OCI-LY1 (cell line): ENCODE measurements around the gene MED14.

Source experiments
- H2AFZ ChIP-seq: fragments of 200-600 bp; sonication (generic), shearing (Covaris generic); 2 replicates; pipeline ENCODE4 v1.6.0; 2014; ENCODE audit warnings: antibody characterized with exemption, mild to moderate bottlenecking, low read length
- H3F3A ChIP-seq: fragments of 200-600 bp; sonication (generic), shearing (Covaris generic); 2 replicates; pipeline ENCODE4 v1.6.0; 2014; ENCODE audit warnings: mild to moderate bottlenecking, antibody characterized with exemption, low read length, moderate library complexity; ENCODE audit not compliant: insufficient read depth
- H3K27ac ChIP-seq: fragments of 200-600 bp; sonication (generic); 2 replicates; pipeline ENCODE4 v1.5.1; 2014; ENCODE audit warnings: low read length, mixed run types, mild to moderate bottlenecking, low read depth; ENCODE audit not compliant: poor library complexity, severe bottlenecking
- H3K27me3 ChIP-seq: fragments of 200-600 bp; sonication (generic); 2 replicates; pipeline ENCODE4 v1.6.0; 2014; ENCODE audit warnings: antibody characterized with exemption, mild to moderate bottlenecking, low read length, moderate library complexity; ENCODE audit not compliant: insufficient read depth
- H3K36me3 ChIP-seq: fragments of 200-600 bp; sonication (generic); 2 replicates; pipeline ENCODE4 v1.6.1; 2014; ENCODE audit warnings: mild to moderate bottlenecking, antibody characterized with exemption, low read length, moderate library complexity, mixed read lengths; ENCODE audit not compliant: insufficient read depth
- H3K4me1 ChIP-seq: fragments of 200-600 bp; sonication (generic); 2 replicates; pipeline ENCODE4 v1.5.1; 2014; ENCODE audit warnings: mild to moderate bottlenecking, low read length, moderate library complexity; ENCODE audit not compliant: insufficient read depth, severe bottlenecking
- H3K4me2 ChIP-seq: fragments of 200-600 bp; sonication (generic), shearing (Covaris generic); 2 replicates; pipeline ENCODE4 v1.6.1; 2014; ENCODE audit warnings: low read length
- H3K4me3 ChIP-seq: fragments of 200-600 bp; sonication (generic); 2 replicates; pipeline ENCODE4 v1.5.1; 2014; ENCODE audit warnings: low read length, low read depth, mild to moderate bottlenecking, mixed read lengths; ENCODE audit not compliant: poor library complexity, severe bottlenecking
- H3K79me2 ChIP-seq: fragments of 200-600 bp; shearing (Covaris generic); 2 replicates; pipeline ENCODE4 v1.6.1; 2016; ENCODE audit warnings: mixed run types, low read length, mixed read lengths; ENCODE audit not compliant: insufficient read depth
- H3K9ac ChIP-seq: fragments of 200-600 bp; sonication (generic), shearing (Covaris generic); 2 replicates; pipeline ENCODE4 v1.6.1; 2014; ENCODE audit warnings: mild to moderate bottlenecking, low read length, mixed read lengths
- H3K9me2 ChIP-seq: fragments of 200-600 bp; sonication (generic), shearing (Covaris generic); 2 replicates; pipeline ENCODE4 v1.6.1; 2014; ENCODE audit warnings: low read depth, mild to moderate bottlenecking, low read length, mixed read lengths
- H3K9me3 ChIP-seq: fragments of 200-600 bp; shearing (Covaris generic); 2 replicates; pipeline ENCODE4 v1.6.1; 2014; ENCODE audit warnings: low read length, mixed read lengths
- H4K20me1 ChIP-seq: fragments of 200-600 bp; sonication (generic), shearing (Covaris generic); 2 replicates; pipeline ENCODE4 v1.6.0; 2016; ENCODE audit warnings: mild to moderate bottlenecking, low read length; ENCODE audit not compliant: insufficient read depth
- CTCF ChIP-seq: fragments of 200-600 bp; sonication (generic), shearing (Covaris generic); IDR thresholded peaks from 2 replicates; pipeline ENCODE4 v1.5.1; 2017; ENCODE audit warnings: mild to moderate bottlenecking, antibody characterized with exemption, low read length, moderate library complexity, mixed read lengths
- EZH2 ChIP-seq: fragments of 200-600 bp; sonication (generic), shearing (Covaris generic); IDR thresholded peaks from 2 replicates; pipeline ENCODE4 v1.8.0; 2017; ENCODE audit warnings: borderline replicate concordance, mixed run types, mild to moderate bottlenecking, antibody characterized with exemption, low read length, moderate library complexity, mixed read lengths

Gene MED14

GRCh38 chrX:40773809-40774208 lies 38.5 kb upstream of the MED14 start:
- no peaks in the 10 kb centered on the region for H3F3A ChIP-seq
- H3K4me3 ChIP-seq, result no peak overlapping the region
- no peaks in the 10 kb centered on the region for H3K9me3 ChIP-seq
- no peak overlapping the region for H3K27ac ChIP-seq
- H3K9ac ChIP-seq, result no peak overlapping the region
- no peak for TF ChIP-seq CTCF
- TF ChIP-seq EZH2, result no peak
- H3K9me2 ChIP-seq, result no peaks in the 10 kb centered on the region
- H2AFZ ChIP-seq, result no peak overlapping the region
- no peaks in the 10 kb centered on the region for H3K36me3 ChIP-seq
- H4K20me1 ChIP-seq, result no peaks in the 10 kb centered on the region
- no peaks in the 10 kb centered on the region for H3K79me2 ChIP-seq
- no peak overlapping the region for H3K4me2 ChIP-seq
- no peaks in the 10 kb centered on the region for H3K4me1 ChIP-seq
- H3K27me3 ChIP-seq, result no peaks in the 10 kb centered on the region

DNA sequence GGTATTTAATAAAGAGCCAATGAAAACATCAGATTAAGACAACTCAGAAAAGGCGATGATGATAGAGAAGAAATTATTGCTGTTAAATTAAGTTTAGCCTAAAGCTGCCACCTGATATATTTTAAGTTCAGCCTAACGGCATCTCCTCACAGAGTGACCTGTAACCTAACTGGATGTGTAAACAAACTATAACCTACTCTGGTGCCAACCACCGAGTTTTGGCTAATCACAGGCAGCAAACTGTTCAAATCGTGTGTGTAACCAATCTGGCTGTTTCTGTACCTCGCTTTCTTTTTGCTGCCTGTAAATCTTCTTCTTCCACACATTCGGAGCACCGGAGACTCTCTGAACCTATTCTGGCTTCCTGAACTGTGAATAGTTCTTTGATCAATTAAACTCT lies 37.8 kb upstream of the MED14 start:
- Histone ChIP-seq H3K9me3 (no peaks in the 10 kb centered on the region), H2AFZ (no peak overlapping the region), H3K36me3 (no peaks in the 10 kb centered on the region), H3K79me2 (no peaks in the 10 kb centered on the region), H3F3A (no peaks in the 10 kb centered on the region), H3K4me1 (no peaks in the 10 kb centered on the region), H3K9ac (no peak overlapping the region), H3K27ac (no peak overlapping the region), H4K20me1 (no peaks in the 10 kb centered on the region), H3K4me2 (no peak overlapping the region), H3K9me2 (no peaks in the 10 kb centered on the region), H3K4me3 (no peak overlapping the region), H3K27me3 (no peaks in the 10 kb centered on the region)
- TF ChIP-seq CTCF (no peak), EZH2 (no peak)

- no peak overlapping the region for H3K27ac ChIP-seq
- no peaks in the 10 kb centered on the region for H3K79me2 ChIP-seq
- no peak overlapping the region for H3K9ac ChIP-seq
- H3K4me3 ChIP-seq, result no peak overlapping the region
- H3K36me3 ChIP-seq, result no peaks in the 10 kb centered on the region
- H3K4me1 ChIP-seq, result no peaks in the 10 kb centered on the region
- no peak overlapping the region for H3K4me2 ChIP-seq
- no peaks in the 10 kb centered on the region for H3K27me3 ChIP-seq
- TF ChIP-seq CTCF (no peak), EZH2 (no peak)
- no peaks in the 10 kb centered on the region for H3K9me2 ChIP-seq
- H3F3A ChIP-seq, result no peaks in the 10 kb centered on the region
- H2AFZ ChIP-seq, result no peak overlapping the region
- no peaks in the 10 kb centered on the region for H3K9me3 ChIP-seq
- no peaks in the 10 kb centered on the region for H4K20me1 ChIP-seq
Observed at GRCh38 chrX:40772290-40772689, 36.9 kb upstream of the MED14 start.
